NCI-H1930 (cell line): ENCODE measurements around the gene CCDC138.
"Not testable (repeated sequence)": the region's sequence is repeated elsewhere in the genome, so short reads cannot be mapped to it uniquely, and the experiment has no call there.

Source experiments
- DNase-seq, 2 experiments: peaks; one replicate each; lab custom pipeline; 2025; lab: John Stamatoyannopoulos, UW

The CCDC138 gene

GRCh38 chr2:108786354-108787215 is at the start of gene CCDC138:
TSS of gene CCDC138 (plus strand) at chr2:108786771. CDS start at chr2:108786823, 52 bp downstream.
- peak; percentile 82 to 86 for DNase-seq

GRCh38 chr2:108757973-108758372 is 28.6 kb upstream of the CCDC138 start:
- not testable (repeated sequence) for DNase-seq

GRCh38 chr2:108762618-108763017 is 24.0 kb upstream of the CCDC138 start:
- not testable (repeated sequence) for DNase-seq

- DNase-seq, result not testable (repeated sequence)
Observed at GRCh38 chr2:108766671-108767070, 19.9 kb upstream of the CCDC138 start.

GRCh38 chr2:108767859-108768258 is 18.7 kb upstream of the CCDC138 start:
- not testable (repeated sequence) for DNase-seq

GRCh38 chr2:108776475-108776874 is 10.1 kb upstream of the CCDC138 start:
- no peak for DNase-seq

GRCh38 chr2:108778857-108779256 is 7.7 kb upstream of the CCDC138 start:
- no peak for DNase-seq

- DNase-seq, result no peak
Observed at GRCh38 chr2:108786008-108786353, 590 bp upstream of the CCDC138 start.

- DNase-seq, result no peak
Observed at GRCh38 chr2:108787216-108787541, 608 bp downstream of the CCDC138 start.

GRCh38 chr2:108803045-108803736 is 16.6 kb downstream of the CCDC138 start:
- DNase-seq, result no peak

- no peak for DNase-seq
Observed at GRCh38 chr2:108805032-108805431, 18.5 kb downstream of the CCDC138 start.

GRCh38 chr2:108805782-108806181 is 19.2 kb downstream of the CCDC138 start:
- no peak for DNase-seq

GRCh38 chr2:108806371-108807113 is 20.0 kb downstream of the CCDC138 start:
- DNase-seq, result no peak

GRCh38 chr2:108809936-108810335 is 23.4 kb downstream of the CCDC138 start:
- DNase-seq, result no peak

- DNase-seq, result no peak
Observed at GRCh38 chr2:108810993-108811957, 24.7 kb downstream of the CCDC138 start.

GRCh38 chr2:108813732-108814131 is 27.2 kb downstream of the CCDC138 start:
- no peak for DNase-seq

GRCh38 chr2:108820482-108820881 is 33.9 kb downstream of the CCDC138 start:
- no peak for DNase-seq

- DNase-seq, result no peak
Observed at GRCh38 chr2:108823286-108823685, 36.7 kb downstream of the CCDC138 start.

- no peak for DNase-seq
Observed at GRCh38 chr2:108824316-108825070, 37.9 kb downstream of the CCDC138 start.

- no peak for DNase-seq
Observed at GRCh38 chr2:108825254-108825653, 38.7 kb downstream of the CCDC138 start.

GRCh38 chr2:108825736-108826135 is 39.2 kb downstream of the CCDC138 start:
- no peak for DNase-seq
